ENCODE measurements around the gene ZFP1.
"Not testable (repeated sequence)": the region's sequence is repeated elsewhere in the genome, so short reads cannot be mapped to it uniquely, and the experiment has no call there.

ZFP1 gene

GRCh38 chr16:75116911-75117245 is 31.4 kb upstream of the ZFP1 start:
- H3K4me3 ChIP-seq = no peak overlapping the region
- H3K36me3 ChIP-seq (ENCODE audit: insufficient read depth, low read length) = no peaks in the 10 kb centered on the region
- no peaks in the 10 kb centered on the region for H3K9me3 ChIP-seq (ENCODE audit: low read depth, low read length)
- no peak for TF ChIP-seq FOXP2 (optimal IDR thresholded peaks at IDR 0.05; ENCODE audit: control extremely low read depth, extremely low read length, insufficient read depth)
- no peak for TF ChIP-seq POLR2AphosphoS5 (IDR thresholded peaks at IDR 0.05; ENCODE audit: borderline replicate concordance, low read depth, low read length)
- no peak for TF ChIP-seq EZH2 (IDR thresholded peaks at IDR 0.05)
- no peak overlapping the region for H3K27ac ChIP-seq
- no peak for DNase-seq (ENCODE audit: low read depth, low spot score)
- no peak overlapping the region for H3K9ac ChIP-seq (ENCODE audit: insufficient read length)

DNA sequence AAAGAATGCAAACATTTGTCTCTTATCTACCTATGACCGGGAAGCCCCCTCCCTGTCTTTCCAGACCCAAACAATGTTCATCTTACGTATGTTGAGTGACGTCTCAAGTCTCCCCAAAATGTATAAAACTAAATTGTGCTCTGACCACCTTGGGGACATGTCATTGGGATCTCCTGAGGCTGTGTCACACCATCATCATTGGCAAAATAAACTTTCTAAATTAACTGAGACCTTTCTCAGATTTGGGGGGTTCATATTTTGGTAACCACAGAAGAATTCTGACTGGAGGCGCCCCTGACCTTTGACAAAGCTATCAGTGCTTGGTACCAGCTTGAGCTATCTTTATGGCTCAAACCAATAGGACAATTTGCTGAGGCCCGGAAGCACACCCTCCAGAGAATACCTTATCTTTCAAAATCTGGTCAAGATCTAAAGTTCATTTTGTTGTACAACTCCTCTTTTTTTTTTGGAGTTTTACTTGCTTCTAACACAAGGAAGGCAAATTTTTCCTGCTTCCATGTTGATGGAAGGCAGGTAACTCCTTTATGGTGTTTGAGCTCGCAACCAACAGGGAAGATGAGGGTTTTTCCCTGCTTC is 29.3 kb upstream of the ZFP1 start:
- H3K9me3 ChIP-seq (ENCODE audit: low read depth, low read length) = no peaks in the 10 kb centered on the region
- H3K27ac ChIP-seq = no peak overlapping the region
- no peak overlapping the region for H3K9ac ChIP-seq (ENCODE audit: insufficient read length)
- no peak overlapping the region for H3K4me3 ChIP-seq
- DNase-seq (ENCODE audit: low read depth, low spot score) = no peak
- no peaks in the 10 kb centered on the region for H3K36me3 ChIP-seq (ENCODE audit: insufficient read depth, low read length)
- TF ChIP-seq POLR2AphosphoS5 (IDR thresholded peaks at IDR 0.05; ENCODE audit: borderline replicate concordance, low read depth, low read length) (no peak), EZH2 (IDR thresholded peaks at IDR 0.05) (no peak), FOXP2 (optimal IDR thresholded peaks at IDR 0.05; ENCODE audit: control extremely low read depth, extremely low read length, insufficient read depth) (no peak)

GRCh38 chr16:75120253-75120652 is 28.1 kb upstream of the ZFP1 start:
- no peak overlapping the region for H3K9ac ChIP-seq (ENCODE audit: insufficient read length)
- H3K4me3 ChIP-seq = no peak overlapping the region
- no peak for DNase-seq (ENCODE audit: low read depth, low spot score)
- no peaks in the 10 kb centered on the region for H3K36me3 ChIP-seq (ENCODE audit: insufficient read depth, low read length)
- no peak overlapping the region for H3K27ac ChIP-seq
- H3K9me3 ChIP-seq (ENCODE audit: low read depth, low read length) = no peaks in the 10 kb centered on the region
- TF ChIP-seq POLR2AphosphoS5 (IDR thresholded peaks at IDR 0.05; ENCODE audit: borderline replicate concordance, low read depth, low read length) = no peak
- no peak for TF ChIP-seq EZH2 (IDR thresholded peaks at IDR 0.05)
- no peak for TF ChIP-seq FOXP2 (optimal IDR thresholded peaks at IDR 0.05; ENCODE audit: control extremely low read depth, extremely low read length, insufficient read depth)

- no peak overlapping the region for H3K4me3 ChIP-seq
- DNase-seq (ENCODE audit: low read depth, low spot score) = no peak
- H3K36me3 ChIP-seq (ENCODE audit: insufficient read depth, low read length) = no peaks in the 10 kb centered on the region
- no peak overlapping the region for H3K9ac ChIP-seq (ENCODE audit: insufficient read length)
- no peaks in the 10 kb centered on the region for H3K9me3 ChIP-seq (ENCODE audit: low read depth, low read length)
- H3K27ac ChIP-seq = no peak overlapping the region
- TF ChIP-seq POLR2AphosphoS5 (IDR thresholded peaks at IDR 0.05; ENCODE audit: borderline replicate concordance, low read depth, low read length) (no peak), FOXP2 (optimal IDR thresholded peaks at IDR 0.05; ENCODE audit: control extremely low read depth, extremely low read length, insufficient read depth) (no peak), EZH2 (IDR thresholded peaks at IDR 0.05) (no peak)
These were observed 26.3 kb upstream of the ZFP1 start for GRCh38 chr16:75121949-75122568.

DNA sequence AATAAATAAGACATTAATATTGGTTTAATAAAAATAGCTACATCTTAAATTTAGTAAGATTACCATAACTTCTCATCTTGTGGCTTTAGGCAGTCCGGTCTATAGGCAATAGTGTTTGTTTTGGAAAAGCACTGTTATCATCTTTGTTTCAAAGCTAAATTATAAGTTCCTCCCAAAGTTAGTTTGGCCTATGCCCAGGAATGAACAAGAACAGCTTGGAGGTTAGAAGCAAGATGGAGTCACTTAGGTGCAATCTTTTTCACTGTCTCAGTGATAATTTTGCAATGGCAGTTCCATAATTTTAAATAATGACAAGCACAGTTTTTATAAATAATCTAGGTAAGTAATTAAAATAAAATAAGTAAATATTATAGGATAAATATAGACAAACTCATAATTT is 25.7 kb upstream of the ZFP1 start:
- no peaks in the 10 kb centered on the region for H3K36me3 ChIP-seq (ENCODE audit: insufficient read depth, low read length)
- H3K27ac ChIP-seq = no peak overlapping the region
- no peaks in the 10 kb centered on the region for H3K9me3 ChIP-seq (ENCODE audit: low read depth, low read length)
- no peak overlapping the region for H3K9ac ChIP-seq (ENCODE audit: insufficient read length)
- DNase-seq (ENCODE audit: low read depth, low spot score) = no peak
- no peak overlapping the region for H3K4me3 ChIP-seq
- TF ChIP-seq FOXP2 (optimal IDR thresholded peaks at IDR 0.05; ENCODE audit: control extremely low read depth, extremely low read length, insufficient read depth) (no peak), EZH2 (IDR thresholded peaks at IDR 0.05) (no peak), POLR2AphosphoS5 (IDR thresholded peaks at IDR 0.05; ENCODE audit: borderline replicate concordance, low read depth, low read length) (no peak)

- no peaks in the 10 kb centered on the region for H3K9me3 ChIP-seq (ENCODE audit: low read depth, low read length)
- no peak overlapping the region for H3K9ac ChIP-seq (ENCODE audit: insufficient read length)
- no peaks in the 10 kb centered on the region for H3K36me3 ChIP-seq (ENCODE audit: insufficient read depth, low read length)
- no peak for DNase-seq (ENCODE audit: low read depth, low spot score)
- no peak overlapping the region for H3K27ac ChIP-seq
- H3K4me3 ChIP-seq = no peak overlapping the region
- TF ChIP-seq POLR2AphosphoS5 (IDR thresholded peaks at IDR 0.05; ENCODE audit: borderline replicate concordance, low read depth, low read length) (no peak), FOXP2 (optimal IDR thresholded peaks at IDR 0.05; ENCODE audit: control extremely low read depth, extremely low read length, insufficient read depth) (no peak)
These were observed 20.5 kb upstream of the ZFP1 start for GRCh38 chr16:75127713-75128415.

- DNase-seq (ENCODE audit: low read depth, low spot score); H3K4me3 ChIP-seq; H3K27ac ChIP-seq; H3K9ac ChIP-seq (ENCODE audit: insufficient read length); H3K36me3 ChIP-seq (ENCODE audit: insufficient read depth, low read length); H3K9me3 ChIP-seq (ENCODE audit: low read depth, low read length): not testable (repeated sequence)
These were observed 18.7 kb upstream of the ZFP1 start for GRCh38 chr16:75129421-75130149.

- no peaks in the 10 kb centered on the region for H3K36me3 ChIP-seq (ENCODE audit: insufficient read depth, low read length)
- TF ChIP-seq EZH2 (IDR thresholded peaks at IDR 0.05) (no peak), FOXP2 (optimal IDR thresholded peaks at IDR 0.05; ENCODE audit: control extremely low read depth, extremely low read length, insufficient read depth) (no peak), POLR2AphosphoS5 (IDR thresholded peaks at IDR 0.05; ENCODE audit: borderline replicate concordance, low read depth, low read length) (no peak)
- no peak for DNase-seq (ENCODE audit: low read depth, low spot score)
- no peak overlapping the region for H3K4me3 ChIP-seq
- H3K9me3 ChIP-seq (ENCODE audit: low read depth, low read length) = no peaks in the 10 kb centered on the region
- no peak overlapping the region for H3K9ac ChIP-seq (ENCODE audit: insufficient read length)
- H3K27ac ChIP-seq = no peak overlapping the region
These were observed 18.1 kb upstream of the ZFP1 start for GRCh38 chr16:75130150-75130771.
